ENCODE results near the gene TNP2.

The TNP2 gene

DNA sequence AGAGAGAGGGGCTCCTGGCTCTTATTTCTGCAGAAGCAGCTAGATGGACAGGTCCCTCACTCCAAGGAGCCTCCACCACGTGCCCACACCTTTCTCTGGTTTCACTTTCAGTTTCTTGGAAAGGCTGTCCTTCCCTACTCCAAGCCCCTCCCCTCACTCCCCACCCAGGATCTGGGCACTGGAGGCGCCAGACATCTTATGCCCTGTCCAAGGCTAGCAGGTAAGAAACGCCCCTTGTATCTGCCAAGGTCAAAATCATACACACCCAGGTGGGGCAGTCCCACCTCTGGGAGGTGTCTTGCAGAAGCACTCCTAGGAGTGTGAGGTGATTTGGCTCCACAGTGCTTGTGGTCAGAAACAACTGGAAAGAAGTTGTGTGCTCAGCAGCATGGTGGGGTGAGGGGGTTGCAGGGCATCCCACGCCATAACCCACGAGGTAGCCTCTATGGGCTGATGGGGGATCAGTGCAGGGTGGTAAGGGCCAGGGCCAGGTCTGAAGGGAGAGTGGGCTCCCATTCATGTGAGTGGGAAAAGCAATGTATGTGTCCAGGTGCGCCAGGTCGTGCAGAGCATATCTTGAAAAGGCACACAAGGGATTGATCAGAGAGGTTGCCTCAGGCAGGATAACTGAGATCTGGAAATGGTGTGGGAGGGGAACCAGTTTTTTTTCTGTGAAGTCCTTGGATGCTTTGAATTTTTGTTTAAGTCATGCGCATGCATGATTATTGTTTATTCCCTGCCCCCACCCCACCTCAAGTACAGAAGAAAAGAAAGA lies 43.8 kb upstream of the TNP2 start:
- peaks cover 83% of the 10 kb centered on the region for H3K4me1 ChIP-seq (ENCODE audit: control insufficient read depth, low read length)
- no peaks in the 10 kb centered on the region for H3K79me2 ChIP-seq (ENCODE audit: control insufficient read depth, low read length)
- peaks cover 24% of the 10 kb centered on the region for H3F3A ChIP-seq (ENCODE audit: control insufficient read depth, insufficient read depth)
- no peaks in the 10 kb centered on the region for H3K36me3 ChIP-seq (ENCODE audit: control insufficient read depth, low read length)
- peak overlapping the region; percentile 97 for H3K27ac ChIP-seq (ENCODE audit: low read depth, low read length)
- peaks cover 6% of the 10 kb centered on the region for H3K9me3 ChIP-seq (ENCODE audit: control insufficient read depth, insufficient read depth, low read length)
- H3K9me2 ChIP-seq (replicated peaks; ENCODE audit: control insufficient read depth, low read length): no peaks in the 10 kb centered on the region
- H3K27me3 ChIP-seq (ENCODE audit: control insufficient read depth, low read length): peaks cover 7% of the 10 kb centered on the region; the same call in 1 of the 2 replicates
- TF ChIP-seq, protein P1, sequence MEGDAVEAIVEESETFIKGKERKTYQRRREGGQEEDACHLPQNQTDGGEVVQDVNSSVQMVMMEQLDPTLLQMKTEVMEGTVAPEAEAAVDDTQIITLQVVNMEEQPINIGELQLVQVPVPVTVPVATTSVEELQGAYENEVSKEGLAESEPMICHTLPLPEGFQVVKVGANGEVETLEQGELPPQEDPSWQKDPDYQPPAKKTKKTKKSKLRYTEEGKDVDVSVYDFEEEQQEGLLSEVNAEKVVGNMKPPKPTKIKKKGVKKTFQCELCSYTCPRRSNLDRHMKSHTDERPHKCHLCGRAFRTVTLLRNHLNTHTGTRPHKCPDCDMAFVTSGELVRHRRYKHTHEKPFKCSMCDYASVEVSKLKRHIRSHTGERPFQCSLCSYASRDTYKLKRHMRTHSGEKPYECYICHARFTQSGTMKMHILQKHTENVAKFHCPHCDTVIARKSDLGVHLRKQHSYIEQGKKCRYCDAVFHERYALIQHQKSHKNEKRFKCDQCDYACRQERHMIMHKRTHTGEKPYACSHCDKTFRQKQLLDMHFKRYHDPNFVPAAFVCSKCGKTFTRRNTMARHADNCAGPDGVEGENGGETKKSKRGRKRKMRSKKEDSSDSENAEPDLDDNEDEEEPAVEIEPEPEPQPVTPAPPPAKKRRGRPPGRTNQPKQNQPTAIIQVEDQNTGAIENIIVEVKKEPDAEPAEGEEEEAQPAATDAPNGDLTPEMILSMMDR (IDR thresholded peaks at IDR 0.05; ENCODE audit: low read depth, low read length, poor library complexity, severe bottlenecking): no peak
- TF ChIP-seq EZH2phosphoT487 (IDR thresholded peaks at IDR 0.05; ENCODE audit: borderline replicate concordance, low read length): no peak
- H3K4me3 ChIP-seq (ENCODE audit: low read length): peak overlapping the region; percentile 11; the same call in 1 of the 2 replicates
- H3K4me2 ChIP-seq (ENCODE audit: low read length): peak overlapping the region; percentile 49
- H4K20me1 ChIP-seq (ENCODE audit: control insufficient read depth, insufficient read depth, low read depth, low read length): no peaks in the 10 kb centered on the region

DNA sequence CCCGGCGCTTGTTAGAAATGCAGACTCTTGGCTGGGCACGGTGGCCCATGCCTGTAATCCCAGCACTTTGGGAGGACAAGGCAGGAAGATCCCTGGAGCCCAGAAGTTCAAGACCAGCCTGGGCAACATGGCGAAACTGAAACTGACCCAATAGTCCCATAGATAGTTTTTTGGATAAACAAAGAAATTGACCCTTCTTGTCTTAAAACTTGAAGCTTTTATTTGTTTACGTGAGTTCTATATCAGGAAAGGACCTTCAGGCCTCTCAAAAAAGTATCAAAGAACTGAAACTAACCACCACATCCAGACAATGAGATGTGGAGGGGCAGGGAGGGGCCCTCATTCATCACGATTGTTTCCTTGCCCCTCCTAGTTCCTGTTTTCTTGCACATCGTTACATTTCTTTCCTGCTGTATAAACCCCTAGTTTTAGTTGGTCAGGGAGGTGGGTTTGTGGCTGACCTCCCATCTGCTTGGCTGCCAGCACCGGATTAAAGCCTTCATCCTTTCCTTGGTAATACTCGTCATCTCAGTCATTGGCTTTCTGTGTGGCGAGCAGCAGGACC lies 42.0 kb upstream of the TNP2 start:
- Histone ChIP-seq H3K4me3 (ENCODE audit: low read length) (peak overlapping the region; percentile 64), H3F3A (ENCODE audit: control insufficient read depth, insufficient read depth) (peaks cover 24% of the 10 kb centered on the region), H3K9me3 (ENCODE audit: control insufficient read depth, insufficient read depth, low read length) (peaks cover 8% of the 10 kb centered on the region), H4K20me1 (ENCODE audit: control insufficient read depth, insufficient read depth, low read depth, low read length) (no peaks in the 10 kb centered on the region), H3K36me3 (ENCODE audit: control insufficient read depth, low read length) (no peaks in the 10 kb centered on the region), H3K79me2 (ENCODE audit: control insufficient read depth, low read length) (no peaks in the 10 kb centered on the region), H3K27me3 (ENCODE audit: control insufficient read depth, low read length) (peaks cover 3% of the 10 kb centered on the region; the same call in 1 of the 2 replicates), H3K9me2 (replicated peaks; ENCODE audit: control insufficient read depth, low read length) (no peaks in the 10 kb centered on the region), H3K4me2 (ENCODE audit: low read length) (peak overlapping the region; percentile 83), H3K27ac (ENCODE audit: low read depth, low read length) (peak overlapping the region; percentile 97), H3K4me1 (ENCODE audit: control insufficient read depth, low read length) (peaks cover 95% of the 10 kb centered on the region)
- no peak for TF ChIP-seq EZH2phosphoT487 (IDR thresholded peaks at IDR 0.05; ENCODE audit: borderline replicate concordance, low read length)
- TF ChIP-seq, protein P1 (IDR thresholded peaks at IDR 0.05; ENCODE audit: low read depth, low read length, poor library complexity, severe bottlenecking): no peak

DNA sequence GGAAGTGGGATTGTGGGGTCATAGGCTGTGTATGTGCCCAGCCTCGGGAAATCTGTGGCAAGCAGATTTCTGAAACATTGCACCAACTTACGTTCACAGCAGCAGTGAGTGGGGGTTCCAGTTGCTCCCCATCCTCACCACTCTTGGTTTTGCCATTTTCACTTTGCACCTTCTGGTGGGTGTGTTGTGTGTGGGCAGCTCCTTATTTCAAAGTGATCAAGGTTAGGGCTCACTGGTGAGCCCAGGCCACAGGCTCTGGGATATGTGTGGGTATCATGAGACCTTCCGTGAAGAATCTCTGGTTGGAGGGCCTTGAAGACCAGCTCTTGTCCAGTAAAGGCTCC lies 41.5 kb upstream of the TNP2 start:
- TF ChIP-seq, protein P1 (IDR thresholded peaks at IDR 0.05; ENCODE audit: low read depth, low read length, poor library complexity, severe bottlenecking): no peak
- no peak for TF ChIP-seq EZH2phosphoT487 (IDR thresholded peaks at IDR 0.05; ENCODE audit: borderline replicate concordance, low read length)
- H4K20me1 ChIP-seq (ENCODE audit: control insufficient read depth, insufficient read depth, low read depth, low read length): no peaks in the 10 kb centered on the region
- H3F3A ChIP-seq (ENCODE audit: control insufficient read depth, insufficient read depth): peaks cover 24% of the 10 kb centered on the region
- H3K79me2 ChIP-seq (ENCODE audit: control insufficient read depth, low read length): no peaks in the 10 kb centered on the region
- H3K4me3 ChIP-seq (ENCODE audit: low read length): peak overlapping the region; percentile 64
- peak overlapping the region; percentile 97 for H3K27ac ChIP-seq (ENCODE audit: low read depth, low read length)
- H3K4me1 ChIP-seq (ENCODE audit: control insufficient read depth, low read length): peaks cover 99% of the 10 kb centered on the region
- peak overlapping the region; percentile 83 for H3K4me2 ChIP-seq (ENCODE audit: low read length)
- peaks cover 8% of the 10 kb centered on the region for H3K9me3 ChIP-seq (ENCODE audit: control insufficient read depth, insufficient read depth, low read length)
- H3K27me3 ChIP-seq (ENCODE audit: control insufficient read depth, low read length): peaks cover 3% of the 10 kb centered on the region; the same call in 1 of the 2 replicates
- no peaks in the 10 kb centered on the region for H3K9me2 ChIP-seq (replicated peaks; ENCODE audit: control insufficient read depth, low read length)
- no peaks in the 10 kb centered on the region for H3K36me3 ChIP-seq (ENCODE audit: control insufficient read depth, low read length)
